GM19463 (cell line): ENCODE measurements around the gene ITGA1.
"Not testable (repeated sequence)": the region's sequence is repeated elsewhere in the genome, so short reads cannot be mapped to it uniquely, and the experiment has no call there.

Experiments
- ATAC-seq: cut with Tn5 transposase; IDR thresholded peaks from one replicate; pipeline ENCODE4 v1.9.1; 2021; ENCODE audit warnings: mild to moderate bottlenecking, moderate library complexity; ENCODE audit not compliant: unreplicated experiment

ITGA1 gene

GRCh38 chr5:52947208-52947607 is 159.5 kb downstream of the ITGA1 start:
- ATAC-seq = no peak

GRCh38 chr5:52947851-52948250 is 160.1 kb downstream of the ITGA1 start:
- ATAC-seq = no peak

GRCh38 chr5:52948418-52949076 is 160.8 kb downstream of the ITGA1 start:
- ATAC-seq = peak; percentile 95

- no peak for ATAC-seq
Observed at GRCh38 chr5:52950686-52951085, 163.0 kb downstream of the ITGA1 start.

GRCh38 chr5:52952483-52952882 is 164.8 kb downstream of the ITGA1 start:
- ATAC-seq = no peak

GRCh38 chr5:52956014-52956413 is 168.3 kb downstream of the ITGA1 start:
- no peak for ATAC-seq

GRCh38 chr5:52956915-52957747 is 169.4 kb downstream of the ITGA1 start:
- ATAC-seq = peak; percentile 86

GRCh38 chr5:52961274-52961681 is 173.6 kb downstream of the ITGA1 start:
- ATAC-seq = no peak

- no peak for ATAC-seq
Observed at GRCh38 chr5:52963636-52964035, 175.9 kb downstream of the ITGA1 start.

GRCh38 chr5:52964138-52964537 is 176.4 kb downstream of the ITGA1 start:
- no peak for ATAC-seq

- not testable (repeated sequence) for ATAC-seq
Observed at GRCh38 chr5:52976157-52976556, 188.4 kb downstream of the ITGA1 start.

- no peak for ATAC-seq
Observed at GRCh38 chr5:52977264-52977897, 189.7 kb downstream of the ITGA1 start.

GRCh38 chr5:52981507-52981906 is 193.8 kb downstream of the ITGA1 start:
- no peak for ATAC-seq

- ATAC-seq = no peak
Observed at GRCh38 chr5:52983731-52984636, 196.3 kb downstream of the ITGA1 start.

- ATAC-seq = peak; percentile 35
Observed at GRCh38 chr5:52985306-52985705, 197.6 kb downstream of the ITGA1 start.

- no peak for ATAC-seq
Observed at GRCh38 chr5:52987711-52988331, 200.1 kb downstream of the ITGA1 start.

GRCh38 chr5:52988335-52989024 is 200.8 kb downstream of the ITGA1 start:
- peak; percentile 17 for ATAC-seq

- peak; percentile 48 for ATAC-seq
Observed at GRCh38 chr5:52989025-52989780, 201.5 kb downstream of the ITGA1 start, which contains the start of gene ITGA2. Gene ITGA2, plus strand, starts transcription at chr5:52989352. Its CDS starts 117 bp downstream, at chr5:52989469.
